ENCODE data around the gene ATN1. TPM values are rescaled to one million over a fixed set of nuclear protein-coding genes. Genes with fewer than 3 reads are reported as not detected.
A peak's percentile ranks its signal among the peaks of the same experiment; 100 is the strongest.

Gene ATN1
- total and polyA plus RNA-seq, 9 of the 15 experiments (the other 6 are each of a cell fraction or from before 2014, with no cell fraction given), result 0.15 to 49.8 (median 2.7) TPM

DNA sequence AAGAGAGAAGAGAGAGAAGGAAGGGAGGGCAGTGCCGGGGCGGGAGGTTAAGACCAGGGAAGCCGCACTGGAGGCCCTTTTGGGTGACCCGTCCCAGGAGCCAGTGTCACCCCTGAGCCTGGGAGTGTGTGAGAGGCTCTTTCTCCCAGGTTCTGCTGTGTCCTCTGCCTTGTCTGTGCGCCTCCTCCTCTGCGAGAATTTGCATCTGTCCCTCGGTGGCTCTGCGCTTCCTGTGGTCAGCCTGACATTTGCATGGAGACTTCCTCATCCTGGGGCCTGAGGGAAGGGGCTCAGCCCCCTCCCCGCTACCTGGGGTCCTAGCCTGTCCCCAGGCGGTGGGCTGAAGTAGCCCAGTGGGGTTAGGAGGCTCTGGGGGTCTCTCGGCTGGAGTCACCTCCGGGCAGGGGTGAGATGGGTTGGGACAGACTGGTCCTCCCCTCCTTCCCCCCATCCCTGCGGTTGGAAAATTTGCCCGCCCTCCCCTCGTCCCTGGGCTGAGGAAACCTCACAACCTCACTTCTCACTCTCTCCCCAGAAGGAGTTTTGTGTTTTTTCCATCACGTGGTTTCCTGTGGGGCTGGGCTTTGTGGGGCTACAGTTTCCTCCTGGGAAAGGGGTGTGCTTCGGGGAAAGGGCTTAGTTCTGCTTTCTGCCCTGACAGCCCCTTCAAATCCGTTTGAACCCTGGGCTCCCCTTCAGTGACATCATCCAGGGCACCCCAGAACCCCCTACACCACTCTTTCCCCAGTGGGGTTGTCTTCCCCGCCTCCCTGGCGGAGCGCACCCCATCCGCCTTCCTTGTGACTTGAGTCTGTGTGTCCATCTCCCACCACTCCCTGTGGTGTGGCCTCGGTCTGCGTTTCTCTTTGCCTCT lies 25.9 kb downstream of the ATN1 start (continued):
- TF ChIP-seq PKNOX1 (IDR thresholded peaks at IDR 0.05) (no peak), CREB1 (IDR thresholded peaks at IDR 0.05) (no peak), CREB1 (CRISPR knock-in tag; IDR thresholded peaks at IDR 0.05) (no peak), SRSF1 (IDR thresholded peaks at IDR 0.05; ENCODE audit: low read depth, low read length) (no peak), PTTG1 (tag; IDR thresholded peaks at IDR 0.05; ENCODE audit: low read depth) (no peak), POLR2AphosphoS5 (IDR thresholded peaks at IDR 0.05; ENCODE audit: control insufficient read depth, insufficient read depth, low read depth, low read length) (no peak), ZNF780A (CRISPR knock-in tag; IDR thresholded peaks at IDR 0.05) (no peak), GTF2F1 (IDR thresholded peaks at IDR 0.05; ENCODE audit: low read depth, low read length) (no peak), RFX5 (IDR thresholded peaks at IDR 0.05; ENCODE audit: low read depth, low read length) (no peak), POU5F1 (IDR thresholded peaks at IDR 0.05; ENCODE audit: borderline replicate concordance, low read depth, low read length, partially characterized antibody) (no peak)
- TF ChIP-seq, protein P1, sequence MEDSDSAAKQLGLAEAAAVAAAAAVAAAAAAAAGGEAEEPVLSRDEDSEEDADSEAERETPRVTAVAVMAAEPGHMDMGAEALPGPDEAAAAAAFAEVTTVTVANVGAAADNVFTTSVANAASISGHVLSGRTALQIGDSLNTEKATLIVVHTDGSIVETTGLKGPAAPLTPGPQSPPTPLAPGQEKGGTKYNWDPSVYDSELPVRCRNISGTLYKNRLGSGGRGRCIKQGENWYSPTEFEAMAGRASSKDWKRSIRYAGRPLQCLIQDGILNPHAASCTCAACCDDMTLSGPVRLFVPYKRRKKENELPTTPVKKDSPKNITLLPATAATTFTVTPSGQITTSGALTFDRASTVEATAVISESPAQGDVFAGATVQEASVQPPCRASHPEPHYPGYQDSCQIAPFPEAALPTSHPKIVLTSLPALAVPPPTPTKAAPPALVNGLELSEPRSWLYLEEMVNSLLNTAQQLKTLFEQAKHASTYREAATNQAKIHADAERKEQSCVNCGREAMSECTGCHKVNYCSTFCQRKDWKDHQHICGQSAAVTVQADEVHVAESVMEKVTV (CRISPR knock-in tag; IDR thresholded peaks at IDR 0.05), result no peak
- TF ChIP-seq, protein P2, sequence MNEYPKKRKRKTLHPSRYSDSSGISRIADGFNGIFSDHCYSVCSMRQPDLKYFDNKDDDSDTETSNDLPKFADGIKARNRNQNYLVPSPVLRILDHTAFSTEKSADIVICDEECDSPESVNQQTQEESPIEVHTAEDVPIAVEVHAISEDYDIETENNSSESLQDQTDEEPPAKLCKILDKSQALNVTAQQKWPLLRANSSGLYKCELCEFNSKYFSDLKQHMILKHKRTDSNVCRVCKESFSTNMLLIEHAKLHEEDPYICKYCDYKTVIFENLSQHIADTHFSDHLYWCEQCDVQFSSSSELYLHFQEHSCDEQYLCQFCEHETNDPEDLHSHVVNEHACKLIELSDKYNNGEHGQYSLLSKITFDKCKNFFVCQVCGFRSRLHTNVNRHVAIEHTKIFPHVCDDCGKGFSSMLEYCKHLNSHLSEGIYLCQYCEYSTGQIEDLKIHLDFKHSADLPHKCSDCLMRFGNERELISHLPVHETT (CRISPR knock-in tag; conservative IDR thresholded peaks at IDR 0.05 in 1 of 2, IDR thresholded peaks at IDR 0.05 in 1 of 2), result no peak
- TF ChIP-seq, protein P3, sequence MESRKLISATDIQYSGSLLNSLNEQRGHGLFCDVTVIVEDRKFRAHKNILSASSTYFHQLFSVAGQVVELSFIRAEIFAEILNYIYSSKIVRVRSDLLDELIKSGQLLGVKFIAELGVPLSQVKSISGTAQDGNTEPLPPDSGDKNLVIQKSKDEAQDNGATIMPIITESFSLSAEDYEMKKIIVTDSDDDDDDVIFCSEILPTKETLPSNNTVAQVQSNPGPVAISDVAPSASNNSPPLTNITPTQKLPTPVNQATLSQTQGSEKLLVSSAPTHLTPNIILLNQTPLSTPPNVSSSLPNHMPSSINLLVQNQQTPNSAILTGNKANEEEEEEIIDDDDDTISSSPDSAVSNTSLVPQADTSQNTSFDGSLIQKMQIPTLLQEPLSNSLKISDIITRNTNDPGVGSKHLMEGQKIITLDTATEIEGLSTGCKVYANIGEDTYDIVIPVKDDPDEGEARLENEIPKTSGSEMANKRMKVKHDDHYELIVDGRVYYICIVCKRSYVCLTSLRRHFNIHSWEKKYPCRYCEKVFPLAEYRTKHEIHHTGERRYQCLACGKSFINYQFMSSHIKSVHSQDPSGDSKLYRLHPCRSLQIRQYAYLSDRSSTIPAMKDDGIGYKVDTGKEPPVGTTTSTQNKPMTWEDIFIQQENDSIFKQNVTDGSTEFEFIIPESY (CRISPR knock-in tag; IDR thresholded peaks at IDR 0.05), result peak; percentile 90
- TF ChIP-seq, protein P4, sequence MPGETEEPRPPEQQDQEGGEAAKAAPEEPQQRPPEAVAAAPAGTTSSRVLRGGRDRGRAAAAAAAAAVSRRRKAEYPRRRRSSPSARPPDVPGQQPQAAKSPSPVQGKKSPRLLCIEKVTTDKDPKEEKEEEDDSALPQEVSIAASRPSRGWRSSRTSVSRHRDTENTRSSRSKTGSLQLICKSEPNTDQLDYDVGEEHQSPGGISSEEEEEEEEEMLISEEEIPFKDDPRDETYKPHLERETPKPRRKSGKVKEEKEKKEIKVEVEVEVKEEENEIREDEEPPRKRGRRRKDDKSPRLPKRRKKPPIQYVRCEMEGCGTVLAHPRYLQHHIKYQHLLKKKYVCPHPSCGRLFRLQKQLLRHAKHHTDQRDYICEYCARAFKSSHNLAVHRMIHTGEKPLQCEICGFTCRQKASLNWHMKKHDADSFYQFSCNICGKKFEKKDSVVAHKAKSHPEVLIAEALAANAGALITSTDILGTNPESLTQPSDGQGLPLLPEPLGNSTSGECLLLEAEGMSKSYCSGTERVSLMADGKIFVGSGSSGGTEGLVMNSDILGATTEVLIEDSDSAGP (CRISPR knock-in tag; IDR thresholded peaks at IDR 0.05), result no peak
- TF ChIP-seq, protein P5, sequence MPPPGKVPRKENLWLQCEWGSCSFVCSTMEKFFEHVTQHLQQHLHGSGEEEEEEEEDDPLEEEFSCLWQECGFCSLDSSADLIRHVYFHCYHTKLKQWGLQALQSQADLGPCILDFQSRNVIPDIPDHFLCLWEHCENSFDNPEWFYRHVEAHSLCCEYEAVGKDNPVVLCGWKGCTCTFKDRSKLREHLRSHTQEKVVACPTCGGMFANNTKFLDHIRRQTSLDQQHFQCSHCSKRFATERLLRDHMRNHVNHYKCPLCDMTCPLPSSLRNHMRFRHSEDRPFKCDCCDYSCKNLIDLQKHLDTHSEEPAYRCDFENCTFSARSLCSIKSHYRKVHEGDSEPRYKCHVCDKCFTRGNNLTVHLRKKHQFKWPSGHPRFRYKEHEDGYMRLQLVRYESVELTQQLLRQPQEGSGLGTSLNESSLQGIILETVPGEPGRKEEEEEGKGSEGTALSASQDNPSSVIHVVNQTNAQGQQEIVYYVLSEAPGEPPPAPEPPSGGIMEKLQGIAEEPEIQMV (tag; conservative IDR thresholded peaks at IDR 0.05; ENCODE audit: low read depth), result no peak

Data from K562 (cell line).